Stimulated activated CD4-positive, alpha-beta T cell treated with anti-CD3 and anti-CD28 coated beads, Interleukin-1b, Interleukin-23, amount 100 ng/mL, for 48 hours (primary cell): ENCODE results near the gene FNDC11.
"Not testable (repeated sequence)": the region's sequence is repeated elsewhere in the genome, so short reads cannot be mapped to it uniquely, and the experiment has no call there.

Experiments used
- DNase-seq: peaks from one replicate; pipeline ENCODE4 v3.0.0-alpha.2; 2020

The FNDC11 gene, protein sequence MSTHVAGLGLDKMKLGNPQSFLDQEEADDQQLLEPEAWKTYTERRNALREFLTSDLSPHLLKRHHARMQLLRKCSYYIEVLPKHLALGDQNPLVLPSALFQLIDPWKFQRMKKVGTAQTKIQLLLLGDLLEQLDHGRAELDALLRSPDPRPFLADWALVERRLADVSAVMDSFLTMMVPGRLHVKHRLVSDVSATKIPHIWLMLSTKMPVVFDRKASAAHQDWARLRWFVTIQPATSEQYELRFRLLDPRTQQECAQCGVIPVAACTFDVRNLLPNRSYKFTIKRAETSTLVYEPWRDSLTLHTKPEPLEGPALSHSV

GRCh38 chr20:63553933-63554290 is at the start of gene FNDC11:
FNDC11 (plus strand) TSS chr20:63554159; CDS start chr20:63555664, 1,505 bp downstream.
- no peak for DNase-seq

DNA sequence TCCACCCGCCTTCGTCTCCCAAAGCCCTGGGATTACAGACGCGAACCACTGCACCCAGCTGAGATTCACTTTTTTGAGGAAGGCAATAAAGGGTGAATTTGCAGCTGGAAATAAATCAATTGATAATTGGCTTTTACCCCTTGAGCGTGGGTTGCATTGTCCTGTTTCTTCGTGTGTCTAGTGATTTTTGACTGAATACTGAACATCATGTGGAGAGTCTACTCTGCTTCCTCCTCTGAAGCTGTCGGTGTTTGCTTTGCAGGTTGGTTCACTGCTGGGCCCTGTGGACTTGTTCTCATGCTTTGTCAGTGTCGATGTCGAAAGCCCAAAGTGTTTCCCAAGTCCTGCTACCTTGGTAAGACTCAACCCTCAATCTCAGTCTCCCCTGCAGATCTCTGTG is 49.3 kb upstream of the FNDC11 start:
- no peak for DNase-seq

GRCh38 chr20:63505281-63505680 is 48.7 kb upstream of the FNDC11 start:
- no peak for DNase-seq

DNA sequence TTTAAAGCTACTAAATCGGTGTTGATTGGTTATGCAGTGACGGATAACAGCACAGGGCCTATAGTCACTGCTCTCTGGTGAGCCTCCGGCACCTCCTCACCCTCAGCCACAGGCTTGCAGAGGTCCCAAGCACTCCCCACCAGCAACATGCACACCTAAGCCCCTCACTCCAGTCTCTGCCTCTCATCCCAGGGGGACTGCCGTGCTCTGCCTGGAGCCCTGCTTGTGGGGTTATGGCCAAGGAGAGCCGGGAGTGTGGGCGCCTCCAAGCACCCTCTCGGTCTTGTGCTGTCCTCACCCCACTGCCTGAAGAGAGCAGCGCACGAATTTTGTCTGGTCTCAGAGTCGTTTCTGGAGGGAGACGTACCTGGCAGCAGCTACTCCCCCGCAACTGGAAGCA is 48.2 kb upstream of the FNDC11 start:
- DNase-seq = no peak

GRCh38 chr20:63507083-63507743 is 46.7 kb upstream of the FNDC11 start:
- no peak for DNase-seq

- no peak for DNase-seq
Measured at GRCh38 chr20:63508072-63508768, 45.7 kb upstream of the FNDC11 start.

DNA sequence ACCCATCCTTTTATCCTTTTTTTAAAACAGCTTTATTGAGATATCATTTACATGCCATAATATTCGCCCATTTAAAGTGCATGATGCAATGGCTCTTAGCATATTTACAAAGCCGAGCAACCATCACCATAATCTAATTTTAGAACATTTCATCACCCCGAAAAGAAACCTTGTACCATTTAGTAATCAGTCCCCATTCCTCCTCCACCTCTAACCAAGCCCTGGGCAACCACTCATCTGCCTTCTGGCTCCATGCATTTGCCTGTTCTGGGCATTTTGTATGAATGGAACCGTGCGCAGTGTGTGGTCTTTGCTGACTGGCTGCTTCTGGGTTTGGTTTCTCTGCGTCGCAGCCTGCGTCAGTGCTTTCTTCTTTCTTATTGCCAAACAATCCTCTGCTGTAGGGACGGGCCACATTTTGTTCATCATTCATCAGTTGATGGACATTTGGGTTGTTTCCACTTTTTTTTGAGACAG is 44.8 kb upstream of the FNDC11 start:
- DNase-seq = no peak

DNA sequence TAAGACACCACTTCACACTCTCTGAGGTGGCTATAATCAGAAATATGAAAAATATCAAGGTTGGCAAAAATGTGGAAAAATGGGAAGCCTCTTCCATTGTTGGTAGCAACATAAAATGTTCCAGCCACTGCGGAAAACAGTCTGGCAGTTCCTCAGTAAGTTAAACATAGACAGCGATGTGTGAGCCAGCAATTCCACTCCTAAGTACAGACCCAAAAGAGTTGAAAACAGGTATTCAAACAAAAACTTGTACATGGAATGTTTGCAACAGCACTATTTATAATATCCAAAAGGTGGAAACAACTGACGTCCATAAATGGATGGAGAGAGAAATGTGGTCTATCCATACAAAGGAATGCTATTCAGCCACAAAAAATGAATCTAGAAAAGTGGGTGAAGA is 40.8 kb upstream of the FNDC11 start:
- no peak for DNase-seq

DNA sequence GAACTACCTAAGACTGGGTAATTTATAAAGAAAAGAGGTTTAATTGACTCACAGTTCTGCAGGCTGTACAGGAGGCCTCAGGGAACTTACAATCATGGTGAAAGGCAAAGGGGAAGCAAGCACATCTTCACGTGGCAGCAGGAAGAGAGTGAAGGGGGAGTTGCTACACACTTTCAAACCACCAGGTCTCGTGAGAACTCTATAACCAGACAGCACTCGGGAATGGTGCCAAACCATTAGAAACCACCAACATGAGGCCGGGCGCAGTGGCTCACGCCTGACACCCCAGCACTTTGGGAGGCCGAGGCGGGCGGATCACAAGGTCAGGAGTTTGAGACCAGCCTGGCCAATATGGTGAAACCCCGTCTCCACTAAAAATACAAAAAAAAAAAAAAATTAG is 39.4 kb upstream of the FNDC11 start:
- DNase-seq = not testable (repeated sequence)

DNA sequence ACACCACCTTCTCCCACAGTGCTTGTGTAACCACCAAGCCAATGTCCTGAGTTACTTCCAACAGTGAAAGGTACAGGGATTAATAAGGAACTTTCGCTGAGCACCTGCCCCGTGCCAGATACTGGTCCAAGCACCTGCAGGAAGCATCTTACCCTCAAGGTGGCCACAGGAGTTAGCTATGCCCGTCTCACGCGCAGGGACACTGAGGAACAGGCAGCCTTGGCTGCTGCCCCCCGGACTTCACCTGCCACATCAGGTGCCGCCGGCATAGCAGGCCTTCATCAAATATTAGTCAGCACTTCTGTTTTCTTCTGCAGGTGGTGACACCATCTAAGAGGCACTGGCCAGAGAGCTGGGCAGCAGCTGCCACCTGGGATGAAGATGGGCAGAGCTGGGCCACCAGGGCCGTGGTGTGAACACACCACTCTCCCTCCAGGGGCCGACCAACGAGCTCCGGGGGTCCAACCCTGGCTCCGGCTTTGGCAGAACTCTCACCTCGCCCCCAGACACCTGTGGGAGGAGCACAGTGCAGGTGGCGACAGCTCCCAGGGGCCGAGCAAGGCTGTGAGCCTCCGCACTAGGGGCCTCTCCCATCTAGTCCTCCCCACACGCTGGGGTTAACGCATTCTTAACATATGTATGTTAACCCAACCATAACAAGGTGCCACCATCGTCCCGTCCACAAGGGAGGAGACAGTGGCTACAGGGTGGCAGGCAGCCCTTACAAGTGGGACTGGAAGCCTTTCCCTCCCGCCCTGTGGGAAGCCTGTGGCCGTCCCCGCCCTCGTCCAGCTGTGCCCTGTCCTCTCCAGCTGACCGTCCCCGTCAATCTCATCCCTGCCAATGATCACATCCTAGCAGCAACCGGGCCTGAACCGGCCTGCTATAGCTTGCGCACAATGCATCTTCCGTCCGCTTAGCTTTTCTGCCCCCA is 36.3 kb upstream of the FNDC11 start:
- no peak for DNase-seq

- DNase-seq = no peak
Measured at GRCh38 chr20:63518351-63518861, 35.6 kb upstream of the FNDC11 start.

GRCh38 chr20:63518946-63519667 is 34.9 kb upstream of the FNDC11 start:
- DNase-seq = no peak

GRCh38 chr20:63519668-63520503 is 34.1 kb upstream of the FNDC11 start:
- peak; percentile 51 for DNase-seq

GRCh38 chr20:63520504-63520933 is 33.4 kb upstream of the FNDC11 start, which contains the start of gene PPDPF:
PPDPF (plus strand) TSS chr20:63520765; CDS start chr20:63521309, 544 bp downstream.
- peak; percentile 80 for DNase-seq

DNA sequence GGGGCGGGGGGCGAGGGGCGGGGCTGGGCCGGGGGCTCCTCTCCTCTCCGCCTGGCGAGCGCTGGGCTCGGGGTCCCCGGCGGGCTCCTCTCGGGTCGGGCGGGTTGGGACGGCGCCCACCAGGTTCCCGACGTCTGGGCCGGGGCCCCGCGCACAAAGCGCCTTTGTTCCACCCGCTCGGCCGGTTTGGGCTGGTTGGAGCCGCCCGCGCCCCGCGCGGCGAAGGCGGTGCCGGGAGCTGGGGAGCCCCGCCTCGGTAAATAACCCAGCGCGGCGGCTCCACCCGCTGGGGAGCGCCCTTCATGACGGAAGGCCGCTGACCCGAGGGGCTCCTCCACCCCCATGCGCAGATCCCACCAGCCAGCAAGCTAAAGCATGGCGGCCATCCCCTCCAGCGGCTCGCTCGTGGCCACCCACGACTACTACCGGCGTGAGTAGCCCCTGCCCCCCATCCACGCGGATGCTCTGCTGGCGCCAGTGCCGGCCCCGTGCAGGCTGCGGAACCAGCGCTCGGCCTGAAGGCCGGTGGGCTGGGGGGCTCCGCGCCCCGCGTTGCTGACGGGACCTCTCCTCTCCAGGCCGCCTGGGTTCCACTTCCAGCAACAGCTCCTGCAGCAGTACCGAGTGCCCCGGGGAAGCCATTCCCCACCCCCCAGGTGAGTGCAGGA is 32.9 kb upstream of the FNDC11 start:
- DNase-seq = peak; percentile 69

DNA sequence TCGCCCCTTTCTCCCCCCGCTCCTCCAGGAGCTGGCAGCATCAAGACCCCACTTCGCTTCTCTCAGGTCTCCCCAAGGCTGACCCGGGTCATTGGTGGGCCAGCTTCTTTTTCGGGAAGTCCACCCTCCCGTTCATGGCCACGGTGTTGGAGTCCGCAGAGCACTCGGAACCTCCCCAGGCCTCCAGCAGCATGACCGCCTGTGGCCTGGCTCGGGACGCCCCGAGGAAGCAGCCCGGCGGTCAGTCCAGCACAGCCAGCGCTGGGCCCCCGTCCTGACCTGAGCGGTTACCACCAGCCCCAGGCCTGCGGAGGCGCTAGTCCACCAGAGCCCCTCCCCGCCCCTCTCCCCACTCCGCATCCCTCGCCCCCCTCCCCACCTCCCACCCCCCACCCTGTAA is 32.4 kb upstream of the FNDC11 start:
- DNase-seq = no peak

DNA sequence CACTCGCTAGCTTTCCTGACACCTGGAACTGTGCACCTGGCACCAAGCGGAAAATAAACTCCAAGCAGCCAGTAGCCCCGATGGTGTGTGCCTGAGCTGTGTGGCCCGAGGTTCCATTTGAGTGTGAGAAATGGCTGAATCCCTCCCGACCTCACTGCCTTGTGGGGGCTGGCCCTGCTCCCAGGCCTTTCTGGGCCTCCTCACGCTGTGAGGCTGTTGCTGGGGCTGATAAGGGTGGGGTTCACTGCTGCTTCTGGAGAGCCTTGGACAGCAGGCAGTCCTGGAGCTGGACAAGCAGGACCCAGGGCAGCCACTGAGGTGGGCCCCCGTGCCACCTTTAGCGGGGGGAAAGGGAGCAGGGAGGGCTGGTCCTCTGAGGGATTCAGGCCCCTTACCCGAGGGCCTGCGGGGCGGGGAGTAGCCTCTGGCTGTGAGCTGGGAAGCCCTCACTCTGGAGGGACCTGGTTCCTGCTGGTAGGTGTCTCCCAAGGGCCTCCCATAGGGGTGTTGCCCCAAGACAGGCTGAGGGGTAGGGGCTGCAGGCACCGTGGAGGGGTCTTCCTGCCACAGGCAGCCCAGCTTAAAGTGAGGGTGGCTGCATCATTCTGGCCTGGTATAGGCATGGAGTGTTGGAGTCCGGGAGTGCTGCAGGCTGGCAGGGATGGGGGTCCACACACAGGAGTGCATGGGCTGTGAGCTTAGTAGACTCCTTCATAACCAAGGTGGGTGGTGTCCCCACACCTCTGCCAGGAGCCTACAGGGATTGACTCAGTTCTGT is 31.7 kb upstream of the FNDC11 start:
- no peak for DNase-seq

DNA sequence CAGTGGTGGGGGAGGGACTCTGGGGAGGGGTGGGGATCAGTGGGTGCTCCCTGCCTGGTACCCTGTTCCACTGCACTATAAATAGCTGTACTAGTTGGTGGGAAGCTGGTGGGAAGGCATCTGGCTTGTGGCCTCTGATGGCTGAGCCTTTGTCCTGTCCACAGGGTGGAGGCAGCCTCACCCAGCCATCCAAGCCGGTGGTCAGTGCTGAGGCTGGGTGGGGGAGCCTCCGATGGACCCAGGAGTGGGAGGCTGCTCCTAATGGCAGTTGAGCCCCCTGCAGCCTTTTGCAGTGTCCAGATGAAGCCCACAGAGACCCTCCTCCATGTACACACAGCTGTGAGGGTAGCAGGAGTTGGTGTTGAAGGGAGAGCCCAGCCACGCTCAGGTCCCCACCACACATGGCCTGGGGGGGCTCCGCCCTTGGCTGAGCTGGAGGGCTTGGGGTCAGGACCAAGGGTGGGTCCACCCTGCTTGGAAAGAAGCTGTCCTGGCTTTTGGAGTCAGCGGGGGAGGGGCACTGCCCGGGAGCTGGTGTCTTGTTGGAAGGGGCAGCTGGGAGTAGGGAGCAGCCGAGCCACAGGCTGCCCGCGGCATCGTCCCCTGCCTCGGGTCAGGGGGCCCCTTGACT is 30.9 kb upstream of the FNDC11 start:
- DNase-seq = peak; percentile 5

- no peak for DNase-seq
Measured at GRCh38 chr20:63525185-63525584, 28.8 kb upstream of the FNDC11 start.
